Panc1 (cell line): Measurements from ENCODE around the gene DQX1. TPM values are rescaled to one million over a fixed set of nuclear protein-coding genes. Genes with fewer than 3 reads are reported as not detected.
A peak's percentile ranks its signal among the peaks of the same experiment; 100 is the strongest.

Experiments used
- ATAC-seq: fragments of 200-7000 bp; cut with Tn5 transposase; 2 replicates; pipeline ENCODE4 v1.9.1; 2020; ENCODE audit warnings: mild to moderate bottlenecking, moderate library complexity
- BruUV-seq: library from RNA; stranded (reverse); fragments of 400-500 nt; replicated peaks from 2 replicates; lab custom pipeline; 2021; lab: Mats Ljungman, UMichigan
- CTCF ChIA-PET: fragments of 300-600 bp; sonication (Branson Sonifier 250); formaldehyde crosslinking; loops from one replicate; lab custom pipeline; 2022; ENCODE audit warnings: antibody characterized with exemption; lab: Charles Lee
- POLR2A ChIA-PET: fragments of 300-600 bp; sonication (Branson Sonifier 250); formaldehyde crosslinking; loops from one replicate; lab custom pipeline; 2022; ENCODE audit warnings: antibody characterized with exemption; lab: Charles Lee
- DNase-seq: peaks from one replicate; pipeline ENCODE4 v3.0.0-alpha.2; 2010; ENCODE audit warnings: low read depth, low spot score
- H3K27ac ChIP-seq: 2 replicates; pipeline ENCODE4 v1.5.1; 2011; ENCODE audit warnings: mild to moderate bottlenecking, low read length, inconsistent platforms
- H3K27me3 ChIP-seq: fragments of 200-500 bp; sonication (Bioruptor generic); 2 replicates; pipeline ENCODE4 v1.6.0; 2014; ENCODE audit warnings: low read length, inconsistent platforms; ENCODE audit not compliant: control insufficient read depth, insufficient read depth
- H3K36me3 ChIP-seq: fragments of 200-500 bp; sonication (Bioruptor generic); 2 replicates; pipeline ENCODE4 v1.5.1; 2014; ENCODE audit warnings: inconsistent platforms, mild to moderate bottlenecking, low read length, moderate library complexity; ENCODE audit not compliant: control insufficient read depth, insufficient read depth
- H3K4me1 ChIP-seq: 2 replicates; pipeline ENCODE4 v1.5.1; 2011; ENCODE audit warnings: inconsistent platforms, mild to moderate bottlenecking, low read length, moderate library complexity; ENCODE audit not compliant: control insufficient read depth, insufficient read depth
- H3K4me3 ChIP-seq, 2 experiments: 2 replicates each; pipeline ENCODE4 v1.5.1; 2011 to 2012; ENCODE audit warnings: low read depth in 2 of 2, low read length in 2 of 2, mild to moderate bottlenecking in 2 of 2, inconsistent platforms in 1 of 2, moderate library complexity in 1 of 2
- H3K9me3 ChIP-seq: fragments of 200-500 bp; sonication (Bioruptor generic); 2 replicates; pipeline ENCODE4 v1.5.1; 2014; ENCODE audit warnings: low read depth, mild to moderate bottlenecking, inconsistent platforms, low read length, moderate library complexity; ENCODE audit not compliant: control insufficient read depth, insufficient read depth
- POLR2AphosphoS5 ChIP-seq: IDR thresholded peaks from 2 replicates; pipeline ENCODE4 v1.6.1; 2012; ENCODE audit warnings: mild to moderate bottlenecking, low read depth, low read length, moderate library complexity
- REST ChIP-seq, 2 experiments: IDR thresholded peaks; 2 replicates each; pipeline ENCODE4 v1.6.1; 2011 to 2012; ENCODE audit warnings: low read depth in 2 of 2, control low read depth in 1 of 2, low read length in 1 of 2, mild to moderate bottlenecking in 1 of 2, moderate library complexity in 1 of 2; ENCODE audit not compliant: insufficient read depth in 1 of 2
- SIN3A ChIP-seq: IDR thresholded peaks from 2 replicates; pipeline ENCODE4 v1.6.1; 2012; ENCODE audit warnings: low read depth, mild to moderate bottlenecking, low read length, moderate library complexity, borderline replicate concordance; ENCODE audit not compliant: insufficient read depth
- TCF7L2 ChIP-seq: IDR thresholded peaks from 2 replicates; pipeline ENCODE4 v1.6.1; 2011; ENCODE audit warnings: mild to moderate bottlenecking, low read depth, low read length, inconsistent platforms
- in situ Hi-C: cut with HindIII; loops from 2 replicates; pipeline ENCODE4 v1.10.0; 2016; ENCODE audit warnings: low sequenced_read_pairs, low pct_unique_long_range_greater_than_20kb
- intact Hi-C: fragments of 100-400 bp; cut with micrococcal nuclease; formaldehyde crosslinking; loops from one replicate; pipeline ENCODE4 v1.10.0; 2022; ENCODE audit not compliant: unreplicated experiment
- total RNA-seq: library from RNA; stranded (reverse); gene quantifications from one replicate; pipeline ENCODE4 v1.2.1, GENCODE V29; 2021; ENCODE audit not compliant: unreplicated experiment
- TF ChIP-seq, protein P1 (sequence below): fragments of 450-650 bp; IDR thresholded peaks from 2 replicates; pipeline ENCODE4 v1.5.1; 2017; ENCODE audit warnings: mild to moderate bottlenecking

Gene DQX1
- total RNA-seq, 1 experiment from 2014 or later, result 0.41 TPM

GRCh38 chr2:74546004-74546403 lies 20.0 kb upstream of the DQX1 start:
- no peak for ATAC-seq
- Histone ChIP-seq H3K27me3 (no peaks in the 10 kb centered on the region; the same call in 1 of the 2 replicates), H3K36me3 (no peaks in the 10 kb centered on the region), H3K4me3 (no peak overlapping the region), H3K9me3 (no peaks in the 10 kb centered on the region), H3K27ac (no peak overlapping the region), H3K4me1 (peaks cover 11% of the 10 kb centered on the region)
- ChIA-PET CTCF (no interaction called here), POLR2A (no interaction called here)
- TF ChIP-seq TCF7L2, result no peak
- in situ Hi-C loops (no loop called here), intact Hi-C loops (no loop called here)
- DNase-seq, result no peak
- BruUV-seq, result no TSS peak

GRCh38 chr2:74544634-74545033 lies 18.6 kb upstream of the DQX1 start:
- intact Hi-C loops (no loop called here), in situ Hi-C loops (no loop called here)
- no peak for ATAC-seq
- Histone ChIP-seq H3K27me3 (no peaks in the 10 kb centered on the region; the same call in 1 of the 2 replicates), H3K36me3 (no peaks in the 10 kb centered on the region), H3K9me3 (no peaks in the 10 kb centered on the region), H3K4me3 (no peak overlapping the region), H3K27ac (no peak overlapping the region), H3K4me1 (peaks cover 10% of the 10 kb centered on the region)
- POLR2A ChIA-PET, result no interaction called here
- CTCF ChIA-PET, result no interaction called here
- TF ChIP-seq, protein P1, sequence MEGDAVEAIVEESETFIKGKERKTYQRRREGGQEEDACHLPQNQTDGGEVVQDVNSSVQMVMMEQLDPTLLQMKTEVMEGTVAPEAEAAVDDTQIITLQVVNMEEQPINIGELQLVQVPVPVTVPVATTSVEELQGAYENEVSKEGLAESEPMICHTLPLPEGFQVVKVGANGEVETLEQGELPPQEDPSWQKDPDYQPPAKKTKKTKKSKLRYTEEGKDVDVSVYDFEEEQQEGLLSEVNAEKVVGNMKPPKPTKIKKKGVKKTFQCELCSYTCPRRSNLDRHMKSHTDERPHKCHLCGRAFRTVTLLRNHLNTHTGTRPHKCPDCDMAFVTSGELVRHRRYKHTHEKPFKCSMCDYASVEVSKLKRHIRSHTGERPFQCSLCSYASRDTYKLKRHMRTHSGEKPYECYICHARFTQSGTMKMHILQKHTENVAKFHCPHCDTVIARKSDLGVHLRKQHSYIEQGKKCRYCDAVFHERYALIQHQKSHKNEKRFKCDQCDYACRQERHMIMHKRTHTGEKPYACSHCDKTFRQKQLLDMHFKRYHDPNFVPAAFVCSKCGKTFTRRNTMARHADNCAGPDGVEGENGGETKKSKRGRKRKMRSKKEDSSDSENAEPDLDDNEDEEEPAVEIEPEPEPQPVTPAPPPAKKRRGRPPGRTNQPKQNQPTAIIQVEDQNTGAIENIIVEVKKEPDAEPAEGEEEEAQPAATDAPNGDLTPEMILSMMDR, result peak; percentile 67
- no peak for TF ChIP-seq REST (IDR thresholded peaks at IDR 0.05; ENCODE audit: insufficient read depth in 1 of 2, low read depth in 2 of 2, low read length in 1 of 2)
- no TSS peak for BruUV-seq
- DNase-seq, result no peak

DNA sequence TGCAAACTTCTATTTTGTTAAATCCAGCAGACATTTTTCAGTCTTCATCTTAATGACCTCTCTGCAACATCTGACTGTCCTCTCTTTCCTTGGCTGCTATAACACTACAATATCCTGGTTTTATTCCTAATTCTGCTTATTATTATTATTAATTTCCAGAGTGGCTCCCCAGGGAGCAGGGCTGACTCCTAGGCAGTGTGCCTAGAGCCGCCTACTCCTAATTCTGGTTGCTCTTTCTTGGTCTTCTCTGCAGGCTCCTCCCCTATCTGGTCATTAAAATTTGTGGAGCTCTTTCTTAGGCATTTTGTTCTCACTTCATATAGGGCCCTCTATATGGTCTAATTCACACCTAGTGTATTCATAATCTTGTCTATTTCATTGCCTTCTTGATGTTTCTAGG lies 16.9 kb upstream of the DQX1 start:
- no peak for ATAC-seq
- intact Hi-C loops (no loop called here), in situ Hi-C loops (no loop called here)
- no peak for DNase-seq
- POLR2A ChIA-PET, result no interaction called here
- H3K27me3 ChIP-seq, result no peaks in the 10 kb centered on the region; the same call in 1 of the 2 replicates
- H3K36me3 ChIP-seq, result no peaks in the 10 kb centered on the region
- TF ChIP-seq SIN3A, result no peak
- TF ChIP-seq, protein P1, result no peak
- TF ChIP-seq TCF7L2, result no peak
- TF ChIP-seq POLR2AphosphoS5, result no peak
- no peak for TF ChIP-seq REST (IDR thresholded peaks at IDR 0.05; ENCODE audit: insufficient read depth in 1 of 2, low read depth in 2 of 2, low read length in 1 of 2)
- no peak overlapping the region for H3K4me3 ChIP-seq
- H3K27ac ChIP-seq, result no peak overlapping the region
- no peaks in the 10 kb centered on the region for H3K9me3 ChIP-seq
- CTCF ChIA-PET, result interaction anchor here (0.7 kb wide), 1 partner anchor 794 kb away, joined by 6 read pairs; no protein-coding TSS in a partner anchor
- no TSS peak for BruUV-seq
- H3K4me1 ChIP-seq, result 0 out of 2 replicates have a peak, but pooled peaks cover under 1% of the 10 kb centered on the region
